Activated CD8-positive, alpha-beta memory T cell treated with anti-CD3 and anti-CD28 coated beads for 1 hour (primary cell): ENCODE data around the gene PGAM2.

Experiments
- DNase-seq, 2 donors: peaks; one replicate each; pipeline ENCODE4 v3.0.0-alpha.2; 2020; ENCODE audit warnings: low read depth in 1 of 2; ENCODE audit errors: extremely low read depth in 1 of 2

PGAM2 gene

GRCh38 chr7:44065431-44066110 lies at the start of gene PGAM2:
PGAM2 (minus strand) TSS chr7:44065567; CDS start chr7:44065529, 38 bp downstream.
- no peak for DNase-seq

- DNase-seq = no peak
Observed at GRCh38 chr7:44114586-44115310, 49.4 kb upstream of the PGAM2 start.

GRCh38 chr7:44113764-44114354 lies 48.5 kb upstream of the PGAM2 start:
- DNase-seq = no peak

- no peak for DNase-seq
Observed at GRCh38 chr7:44112997-44113763, 47.8 kb upstream of the PGAM2 start.

GRCh38 chr7:44112231-44112996 lies 47.0 kb upstream of the PGAM2 start:
- no peak for DNase-seq

- DNase-seq = no peak
Observed at GRCh38 chr7:44111761-44112160, 46.4 kb upstream of the PGAM2 start.

GRCh38 chr7:44110719-44111635 lies 45.6 kb upstream of the PGAM2 start:
- DNase-seq = no peak

- DNase-seq = no peak
Observed at GRCh38 chr7:44109991-44110390, 44.6 kb upstream of the PGAM2 start.

GRCh38 chr7:44108768-44109750 lies 43.7 kb upstream of the PGAM2 start:
- DNase-seq = no peak

- no peak for DNase-seq
Observed at GRCh38 chr7:44107961-44108767, 42.8 kb upstream of the PGAM2 start.

GRCh38 chr7:44107116-44107960 lies 42.0 kb upstream of the PGAM2 start:
- no peak for DNase-seq

- DNase-seq = no peak
Observed at GRCh38 chr7:44106311-44107065, 41.1 kb upstream of the PGAM2 start.

- DNase-seq = no peak
Observed at GRCh38 chr7:44105832-44106231, 40.5 kb upstream of the PGAM2 start.

GRCh38 chr7:44104860-44105771 lies 39.7 kb upstream of the PGAM2 start:
- no peak for DNase-seq
